Neural cell (in vitro differentiated cells): ENCODE measurements around the gene RWDD3. TPM values are rescaled to one million over a fixed set of nuclear protein-coding genes. Genes with fewer than 3 reads are reported as not detected.

ENCODE experiments used
- H2AFZ ChIP-seq: fragments of 200-600, 300-800 bp; sonication (generic), shearing (Covaris generic); 2 replicates; pipeline ENCODE4 v1.6.0; 2014; ENCODE audit warnings: low read depth, mild to moderate bottlenecking, antibody characterized with exemption, low read length, moderate library complexity
- H3F3A ChIP-seq: fragments of 200-600 bp; shearing (Covaris generic); 2 replicates; pipeline ENCODE4 v1.6.1; 2016; ENCODE audit warnings: mild to moderate bottlenecking, moderate library complexity, mixed read lengths, antibody characterized with exemption, low read length; ENCODE audit not compliant: insufficient read depth, poor library complexity, severe bottlenecking
- H3K27ac ChIP-seq: fragments of 200-600, 300-800 bp; sonication (generic), shearing (Covaris generic); 2 replicates; pipeline ENCODE4 v1.5.1; 2014; ENCODE audit warnings: mild to moderate bottlenecking, low read length, moderate library complexity
- H3K27me3 ChIP-seq: fragments of 300-800, 200-600 bp; sonication (generic), shearing (Covaris generic); 2 replicates; pipeline ENCODE4 v1.6.0; 2014; ENCODE audit warnings: mild to moderate bottlenecking, low read depth, low read length, moderate library complexity; ENCODE audit not compliant: insufficient read depth
- H3K36me3 ChIP-seq: fragments of 300-800, 200-600 bp; sonication (generic), shearing (Covaris generic); 2 replicates; pipeline ENCODE4 v1.5.1; 2014; ENCODE audit warnings: mild to moderate bottlenecking, antibody characterized with exemption, low read length, moderate library complexity; ENCODE audit not compliant: insufficient read depth
- H3K4me2 ChIP-seq: fragments of 300-800, 200-600 bp; sonication (generic), shearing (Covaris generic); 2 replicates; pipeline ENCODE4 v1.6.0; 2014; ENCODE audit warnings: mild to moderate bottlenecking, low read length
- H3K4me3 ChIP-seq: fragments of 300-800, 200-600 bp; sonication (generic), shearing (Covaris generic); 2 replicates; pipeline ENCODE4 v1.5.1; 2014; ENCODE audit warnings: mild to moderate bottlenecking, low read length, moderate library complexity
- H3K79me2 ChIP-seq: fragments of 200-600 bp; shearing (Covaris generic); replicated peaks from 2 replicates; pipeline ENCODE4 v1.6.0; 2014; ENCODE audit warnings: mild to moderate bottlenecking, low read length, moderate library complexity; ENCODE audit not compliant: insufficient read depth
- H3K9ac ChIP-seq: fragments of 300-800, 200-600 bp; sonication (generic), shearing (Covaris generic); 2 replicates; pipeline ENCODE4 v1.6.1; 2016; ENCODE audit warnings: mild to moderate bottlenecking, low read length, mixed read lengths
- H3K9me2 ChIP-seq: fragments of 200-600 bp; shearing (Covaris generic); 2 replicates; pipeline ENCODE4 v1.6.1; 2016; ENCODE audit warnings: mild to moderate bottlenecking, low read length, mixed read lengths; ENCODE audit not compliant: insufficient read depth
- H3K9me3 ChIP-seq: fragments of 200-600, 300-800 bp; sonication (generic), shearing (Covaris generic); 2 replicates; pipeline ENCODE4 v1.6.1; 2016; ENCODE audit warnings: mild to moderate bottlenecking, mixed run types, low read length, moderate library complexity, mixed read lengths
- H4K20me1 ChIP-seq: fragments of 200-600 bp; shearing (Covaris generic); 2 replicates; pipeline ENCODE4 v1.6.1; 2016; ENCODE audit warnings: mild to moderate bottlenecking, mixed run types; ENCODE audit not compliant: insufficient read depth
- CTCF ChIP-seq: fragments of 450-650 bp; IDR thresholded peaks from 2 replicates; pipeline ENCODE4 v1.5.1; 2014; ENCODE audit warnings: antibody characterized with exemption, mild to moderate bottlenecking, moderate library complexity; ENCODE audit not compliant: poor library complexity, severe bottlenecking
- EP300 ChIP-seq: fragments of 450-650 bp; conservative IDR thresholded peaks from 2 replicates; pipeline ENCODE4 v1.6.1; 2014; ENCODE audit warnings: antibody characterized with exemption, mild to moderate bottlenecking, moderate library complexity; ENCODE audit not compliant: poor library complexity, severe bottlenecking
- EZH2 ChIP-seq: fragments of 200-600, 300-800 bp; shearing (Covaris generic), sonication (generic); IDR thresholded peaks from 2 replicates; pipeline ENCODE4 v1.6.1; 2014; ENCODE audit warnings: antibody characterized with exemption, low read length, borderline replicate concordance, mild to moderate bottlenecking; ENCODE audit not compliant: insufficient read depth, poor library complexity, severe bottlenecking
- MXI1 ChIP-seq: fragments of 450-650 bp; conservative IDR thresholded peaks from 2 replicates; pipeline ENCODE4 v1.6.1; 2014; ENCODE audit warnings: antibody characterized with exemption, mild to moderate bottlenecking; ENCODE audit not compliant: poor library complexity, severe bottlenecking
- POLR2AphosphoS5 ChIP-seq: IDR thresholded peaks from 2 replicates; pipeline ENCODE4 v1.6.1; 2012
- RAD21 ChIP-seq: fragments of 450-650 bp; conservative IDR thresholded peaks from 2 replicates; pipeline ENCODE4 v1.6.1; 2014; ENCODE audit warnings: antibody characterized with exemption, mild to moderate bottlenecking, moderate library complexity
- REST ChIP-seq: IDR thresholded peaks from 2 replicates; pipeline ENCODE4 v1.6.1; 2012; ENCODE audit warnings: borderline replicate concordance
- SMC3 ChIP-seq: fragments of 450-650 bp; conservative IDR thresholded peaks from 2 replicates; pipeline ENCODE4 v1.6.1; 2014; ENCODE audit warnings: antibody characterized with exemption, mild to moderate bottlenecking, moderate library complexity; ENCODE audit not compliant: poor library complexity
- TAF1 ChIP-seq: IDR thresholded peaks from 2 replicates; pipeline ENCODE4 v1.6.1; 2012; ENCODE audit warnings: low read depth
- polyA plus RNA-seq: library from polyadenylated mRNA; depleted of rRNA; stranded (reverse); fragments of >200 nt; gene quantifications from 2 replicates; pipeline ENCODE4 v1.2.3, GENCODE V29; 2014

Gene RWDD3
- polyA plus RNA-seq, 1 donor from 2014 or later = 41.1 TPM

GRCh38 chr1:95206514-95206913 is 27.5 kb upstream of the RWDD3 start:
- TF ChIP-seq CTCF = no peak
- TF ChIP-seq EP300 = no peak
- TF ChIP-seq POLR2AphosphoS5 = no peak
- TF ChIP-seq RAD21 = no peak
- no peak for TF ChIP-seq EZH2
- no peak for TF ChIP-seq TAF1
- TF ChIP-seq SMC3 = no peak
- H3K4me2 ChIP-seq = no peak overlapping the region
- H4K20me1 ChIP-seq = no peaks in the 10 kb centered on the region
- H3K79me2 ChIP-seq = no peaks in the 10 kb centered on the region
- H3K9me3 ChIP-seq = no peaks in the 10 kb centered on the region
- no peaks in the 10 kb centered on the region for H3K36me3 ChIP-seq
- no peaks in the 10 kb centered on the region for H3F3A ChIP-seq
- no peaks in the 10 kb centered on the region for H3K9me2 ChIP-seq
- H3K27ac ChIP-seq = no peak overlapping the region
- H3K27me3 ChIP-seq = no peaks in the 10 kb centered on the region
- no peak overlapping the region for H3K4me3 ChIP-seq
- no peak overlapping the region for H3K9ac ChIP-seq
- H2AFZ ChIP-seq = no peak overlapping the region

GRCh38 chr1:95207223-95207935 is 26.6 kb upstream of the RWDD3 start:
- H3F3A ChIP-seq = no peaks in the 10 kb centered on the region
- no peak overlapping the region for H3K4me3 ChIP-seq
- H3K79me2 ChIP-seq = no peaks in the 10 kb centered on the region
- no peak overlapping the region for H3K4me2 ChIP-seq
- no peak overlapping the region for H2AFZ ChIP-seq
- no peak overlapping the region for H3K27ac ChIP-seq
- no peak overlapping the region for H3K9ac ChIP-seq
- H4K20me1 ChIP-seq = no peaks in the 10 kb centered on the region
- no peaks in the 10 kb centered on the region for H3K9me3 ChIP-seq
- no peaks in the 10 kb centered on the region for H3K9me2 ChIP-seq
- no peaks in the 10 kb centered on the region for H3K36me3 ChIP-seq
- H3K27me3 ChIP-seq = no peaks in the 10 kb centered on the region
- TF ChIP-seq CTCF = no peak
- no peak for TF ChIP-seq REST
- no peak for TF ChIP-seq RAD21
- TF ChIP-seq EZH2 = no peak
- no peak for TF ChIP-seq EP300
- no peak for TF ChIP-seq TAF1
- TF ChIP-seq POLR2AphosphoS5 = no peak
- TF ChIP-seq SMC3 = no peak
- no peak for TF ChIP-seq MXI1
